ENCODE results near the gene KLHL29. TPM values are rescaled to one million over a fixed set of nuclear protein-coding genes. Genes with fewer than 3 reads are reported as not detected.

KLHL29 gene
- total RNA-seq, 5 donors from 2014 or later (not counting 1 experiment from before 2014, with no cell fraction given), result 1.8 to 6.6 (median 2.5) TPM

DNA sequence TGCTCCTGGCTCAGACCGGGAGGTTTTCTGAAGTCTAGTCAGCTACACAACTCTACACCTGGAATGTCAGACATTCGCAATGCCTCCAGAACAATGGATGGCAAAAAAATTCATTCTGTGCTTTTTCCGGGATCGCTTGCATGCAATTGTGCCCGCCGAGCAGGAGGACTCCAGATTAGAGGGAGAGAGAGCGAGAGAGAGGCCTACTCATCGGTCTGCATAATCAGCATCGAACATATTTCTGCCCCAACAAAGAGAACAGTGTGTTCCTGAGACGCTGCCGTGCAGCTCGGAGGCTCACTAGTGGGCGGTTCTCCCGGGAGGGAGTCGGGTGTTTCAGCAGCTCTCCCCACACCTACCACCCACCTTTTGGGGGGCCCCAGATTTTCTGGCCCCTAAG is 117.1 kb downstream of the KLHL29 start:
- DNase-seq (no peak), ATAC-seq (replicated peaks in 1 of 4) (no peak)
- H3K36me3 Mint-ChIP-seq, result no peaks in the 10 kb centered on the region
- ChIA-PET CTCF (no interaction called here), POLR2A (no interaction called here)
- no peak overlapping the region for H3K4me3 Mint-ChIP-seq
- no peaks in the 10 kb centered on the region for H3K9me3 Mint-ChIP-seq
- peaks cover 7 to 9% (median 9%) of the 10 kb centered on the region in 3 donors for H3K4me1 Mint-ChIP-seq
- H3K27ac ChIP-seq (ENCODE audit: low read length), result no peak overlapping the region
- H3K4me1 ChIP-seq (ENCODE audit: control insufficient read depth in 1 of 2, extremely low read depth in 1 of 2, insufficient read depth in 2 of 2, low read length in 2 of 2), result peaks cover under 1 to 5% of the 10 kb centered on the region in 2 experiments
- H3K4me3 ChIP-seq (ENCODE audit: control insufficient read depth in 1 of 2, extremely low read depth in 1 of 2, low read length in 1 of 2), result no peak overlapping the region
- no peak overlapping the region for H3K27ac Mint-ChIP-seq
- H3K9me3 ChIP-seq, result no peaks in the 10 kb centered on the region
- 93% methylated on average over 15 of the region's 15 CpGs for WGBS (ENCODE audit: insufficient coverage)
- H3K27me3 Mint-ChIP-seq, result peaks cover 0 to 2% of the 10 kb centered on the region in 2 donors
- peaks cover 0 to 13% of the 10 kb centered on the region in 2 experiments for H3K27me3 ChIP-seq (replicated peaks in 1 of 2; ENCODE audit: control insufficient read depth in 2 of 2, extremely low read depth in 1 of 2, insufficient read depth in 2 of 2, low read length in 1 of 2)
- H3K36me3 ChIP-seq (ENCODE audit: control insufficient read depth in 2 of 2, extremely low read depth in 1 of 2, insufficient read depth in 1 of 2, low read length in 1 of 2), result no peaks in the 10 kb centered on the region

GRCh38 chr2:23503097-23503496 is 118.1 kb downstream of the KLHL29 start:
- Histone ChIP-seq H3K36me3 (ENCODE audit: control insufficient read depth in 2 of 2, extremely low read depth in 1 of 2, insufficient read depth in 1 of 2, low read length in 1 of 2) (no peaks in the 10 kb centered on the region), H3K27me3 (replicated peaks in 1 of 2; ENCODE audit: control insufficient read depth in 2 of 2, extremely low read depth in 1 of 2, insufficient read depth in 2 of 2, low read length in 1 of 2) (peaks cover 0 to 14% of the 10 kb centered on the region in 2 experiments), H3K4me1 (ENCODE audit: control insufficient read depth in 1 of 2, extremely low read depth in 1 of 2, insufficient read depth in 2 of 2, low read length in 2 of 2) (no peaks in the 10 kb centered on the region), H3K4me3 (ENCODE audit: control insufficient read depth in 1 of 2, extremely low read depth in 1 of 2, low read length in 1 of 2) (no peak overlapping the region), H3K27ac (ENCODE audit: low read length) (no peak overlapping the region), H3K9me3 (no peaks in the 10 kb centered on the region)
- POLR2A ChIA-PET, result no interaction called here
- CTCF ChIA-PET, result no interaction called here
- Mint-ChIP-seq H3K27me3 (no peaks in the 10 kb centered on the region), H3K4me1 (no peaks in the 10 kb centered on the region), H3K27ac (no peak overlapping the region), H3K4me3 (no peak overlapping the region), H3K9me3 (no peaks in the 10 kb centered on the region), H3K36me3 (no peaks in the 10 kb centered on the region)
- no peak for ATAC-seq (replicated peaks in 1 of 4)
- DNase-seq, result no peak
- 84% methylated on average over 6 of the region's 6 CpGs for WGBS (ENCODE audit: insufficient coverage)

DNA sequence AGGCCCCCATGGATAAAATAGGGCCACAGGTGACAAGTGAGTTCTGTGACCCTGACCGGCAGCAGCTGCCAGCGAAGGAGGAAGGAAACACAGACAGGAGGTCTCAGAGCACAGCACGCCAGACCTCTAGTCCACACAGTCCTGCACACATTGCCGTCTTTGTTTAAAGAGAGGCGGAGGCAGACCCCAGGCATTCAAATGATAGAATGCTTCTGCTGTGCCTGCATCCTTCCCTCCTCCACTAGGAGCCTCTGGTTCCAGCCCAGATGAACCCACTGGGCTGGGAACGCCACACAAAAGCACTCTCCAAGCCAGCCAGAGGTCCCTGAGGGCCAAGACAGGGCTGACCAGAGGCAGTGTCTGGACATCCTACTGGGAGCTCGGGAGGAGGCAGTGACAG is 118.7 kb downstream of the KLHL29 start:
- 66% methylated on average over 4 of the region's 7 CpGs for WGBS (ENCODE audit: insufficient coverage)
- no peaks in the 10 kb centered on the region for H3K36me3 Mint-ChIP-seq
- Histone ChIP-seq H3K4me3 (ENCODE audit: control insufficient read depth in 1 of 2, extremely low read depth in 1 of 2, low read length in 1 of 2) (no peak overlapping the region), H3K9me3 (no peaks in the 10 kb centered on the region), H3K4me1 (ENCODE audit: control insufficient read depth in 1 of 2, extremely low read depth in 1 of 2, insufficient read depth in 2 of 2, low read length in 2 of 2) (no peaks in the 10 kb centered on the region), H3K27ac (ENCODE audit: low read length) (no peak overlapping the region), H3K36me3 (ENCODE audit: control insufficient read depth in 2 of 2, extremely low read depth in 1 of 2, insufficient read depth in 1 of 2, low read length in 1 of 2) (no peaks in the 10 kb centered on the region), H3K27me3 (replicated peaks in 1 of 2; ENCODE audit: control insufficient read depth in 2 of 2, extremely low read depth in 1 of 2, insufficient read depth in 2 of 2, low read length in 1 of 2) (peaks cover 0 to 14% of the 10 kb centered on the region in 2 experiments)
- ChIA-PET CTCF (no interaction called here), POLR2A (no interaction called here)
- DNase-seq, result no peak
- no peaks in the 10 kb centered on the region for H3K27me3 Mint-ChIP-seq
- no peak overlapping the region for H3K27ac Mint-ChIP-seq
- H3K4me3 Mint-ChIP-seq, result no peak overlapping the region
- no peaks in the 10 kb centered on the region for H3K9me3 Mint-ChIP-seq
- H3K4me1 Mint-ChIP-seq, result no peaks in the 10 kb centered on the region
- no peak for ATAC-seq (replicated peaks in 1 of 4)

- POLR2A ChIA-PET, result no interaction called here
- Mint-ChIP-seq H3K4me3 (no peak overlapping the region), H3K27me3 (no peaks in the 10 kb centered on the region), H3K4me1 (no peaks in the 10 kb centered on the region), H3K36me3 (no peaks in the 10 kb centered on the region), H3K9me3 (no peaks in the 10 kb centered on the region), H3K27ac (no peak overlapping the region)
- Histone ChIP-seq H3K27ac (ENCODE audit: low read length) (no peak overlapping the region), H3K9me3 (no peaks in the 10 kb centered on the region), H3K4me1 (ENCODE audit: control insufficient read depth in 1 of 2, extremely low read depth in 1 of 2, insufficient read depth in 2 of 2, low read length in 2 of 2) (no peaks in the 10 kb centered on the region), H3K27me3 (replicated peaks in 1 of 2; ENCODE audit: control insufficient read depth in 2 of 2, extremely low read depth in 1 of 2, insufficient read depth in 2 of 2, low read length in 1 of 2) (peaks cover 0 to 19% of the 10 kb centered on the region in 2 experiments), H3K4me3 (ENCODE audit: control insufficient read depth in 1 of 2, extremely low read depth in 1 of 2, low read length in 1 of 2) (no peak overlapping the region), H3K36me3 (ENCODE audit: control insufficient read depth in 2 of 2, extremely low read depth in 1 of 2, insufficient read depth in 1 of 2, low read length in 1 of 2) (no peaks in the 10 kb centered on the region)
- 68% methylated on average over 8 of the region's 8 CpGs for WGBS (ENCODE audit: insufficient coverage)
- no peak for ATAC-seq (replicated peaks in 1 of 4)
- CTCF ChIA-PET, result no interaction called here
- DNase-seq, result no peak
Measured at GRCh38 chr2:23504591-23504990, 119.6 kb downstream of the KLHL29 start.

- no peak overlapping the region for H3K4me3 Mint-ChIP-seq
- WGBS (ENCODE audit: insufficient coverage), result 89% methylated on average over 7 of the region's 9 CpGs
- Histone ChIP-seq H3K4me1 (ENCODE audit: control insufficient read depth in 1 of 2, extremely low read depth in 1 of 2, insufficient read depth in 2 of 2, low read length in 2 of 2) (no peaks in the 10 kb centered on the region), H3K4me3 (ENCODE audit: control insufficient read depth in 1 of 2, extremely low read depth in 1 of 2, low read length in 1 of 2) (no peak overlapping the region), H3K36me3 (ENCODE audit: control insufficient read depth in 2 of 2, extremely low read depth in 1 of 2, insufficient read depth in 1 of 2, low read length in 1 of 2) (no peaks in the 10 kb centered on the region), H3K27ac (ENCODE audit: low read length) (no peak overlapping the region), H3K27me3 (replicated peaks in 1 of 2; ENCODE audit: control insufficient read depth in 2 of 2, extremely low read depth in 1 of 2, insufficient read depth in 2 of 2, low read length in 1 of 2) (peaks cover 0 to 23% of the 10 kb centered on the region in 2 experiments), H3K9me3 (no peaks in the 10 kb centered on the region)
- H3K27me3 Mint-ChIP-seq, result no peaks in the 10 kb centered on the region
- no peaks in the 10 kb centered on the region for H3K36me3 Mint-ChIP-seq
- no peaks in the 10 kb centered on the region for H3K9me3 Mint-ChIP-seq
- ATAC-seq (replicated peaks in 1 of 4) (no peak), DNase-seq (no peak)
- no peak overlapping the region for H3K27ac Mint-ChIP-seq
- ChIA-PET POLR2A (no interaction called here), CTCF (no interaction called here)
- H3K4me1 Mint-ChIP-seq, result no peaks in the 10 kb centered on the region
Measured at GRCh38 chr2:23505218-23505983, 120.4 kb downstream of the KLHL29 start.

GRCh38 chr2:23505984-23506380 is 121.0 kb downstream of the KLHL29 start:
- no peaks in the 10 kb centered on the region for H3K4me1 Mint-ChIP-seq
- H3K9me3 Mint-ChIP-seq, result no peaks in the 10 kb centered on the region
- ATAC-seq (replicated peaks in 1 of 4) (no peak), DNase-seq (no peak)
- Histone ChIP-seq H3K36me3 (ENCODE audit: control insufficient read depth in 2 of 2, extremely low read depth in 1 of 2, insufficient read depth in 1 of 2, low read length in 1 of 2) (no peaks in the 10 kb centered on the region), H3K27me3 (replicated peaks in 1 of 2; ENCODE audit: control insufficient read depth in 2 of 2, extremely low read depth in 1 of 2, insufficient read depth in 2 of 2, low read length in 1 of 2) (peaks cover 0 to 26% of the 10 kb centered on the region in 2 experiments), H3K4me3 (ENCODE audit: control insufficient read depth in 1 of 2, extremely low read depth in 1 of 2, low read length in 1 of 2) (no peak overlapping the region), H3K9me3 (no peaks in the 10 kb centered on the region), H3K4me1 (ENCODE audit: control insufficient read depth in 1 of 2, extremely low read depth in 1 of 2, insufficient read depth in 2 of 2, low read length in 2 of 2) (no peaks in the 10 kb centered on the region), H3K27ac (ENCODE audit: low read length) (no peak overlapping the region)
- no peaks in the 10 kb centered on the region for H3K36me3 Mint-ChIP-seq
- H3K27me3 Mint-ChIP-seq, result no peaks in the 10 kb centered on the region
- H3K27ac Mint-ChIP-seq, result no peak overlapping the region
- no peak overlapping the region for H3K4me3 Mint-ChIP-seq
- ChIA-PET POLR2A (no interaction called here), CTCF (no interaction called here)
- 76% methylated on average over 6 of the region's 10 CpGs for WGBS (ENCODE audit: insufficient coverage)
